ENCODE measurements around the gene ZCWPW1. TPM values are rescaled to one million over a fixed set of nuclear protein-coding genes. Genes with fewer than 3 reads are reported as not detected.

ZCWPW1 gene
- total and polyA plus RNA-seq, 2 experiments from 2014 or later, result 0.59 to 2.7 TPM

DNA sequence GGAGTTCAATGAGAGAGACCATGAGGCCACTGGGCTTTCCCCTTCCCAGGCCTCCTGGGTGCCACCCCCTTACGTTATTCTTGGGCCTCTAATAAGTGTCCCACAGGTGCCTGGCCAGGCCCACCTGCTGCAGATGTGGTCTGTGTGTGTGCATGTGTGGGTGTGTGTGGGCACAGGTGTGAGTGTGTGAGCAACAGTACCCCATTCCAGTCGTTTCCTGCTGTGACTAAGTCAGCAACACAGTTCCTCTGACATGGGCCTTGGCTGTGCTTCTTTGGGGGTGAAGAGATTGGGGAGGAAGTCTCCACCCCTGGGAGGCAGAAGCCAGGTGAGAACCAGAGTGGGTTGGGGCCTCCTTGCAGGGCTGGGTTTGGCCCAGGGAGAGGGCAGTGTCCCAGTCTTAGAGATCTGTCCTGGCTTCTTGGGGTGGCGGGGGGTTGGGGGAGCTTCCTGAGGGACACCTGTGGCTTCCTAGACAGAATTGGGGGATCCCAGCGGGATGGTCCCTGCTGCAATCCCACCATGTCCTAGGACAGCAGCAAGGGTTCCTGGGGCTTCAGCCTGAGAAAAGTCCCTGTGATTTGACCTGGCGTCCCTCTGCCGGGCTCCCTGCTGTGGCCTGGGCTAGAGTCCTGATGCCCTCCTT is 74.7 kb downstream of the ZCWPW1 start:
- ATAC-seq (no peak), DNase-seq (ENCODE audit: low spot score) (no peak)
- TF ChIP-seq CREB1 (CRISPR knock-in tag; IDR thresholded peaks at IDR 0.05; ENCODE audit: low read depth), result no peak
- TF ChIP-seq, protein P1, sequence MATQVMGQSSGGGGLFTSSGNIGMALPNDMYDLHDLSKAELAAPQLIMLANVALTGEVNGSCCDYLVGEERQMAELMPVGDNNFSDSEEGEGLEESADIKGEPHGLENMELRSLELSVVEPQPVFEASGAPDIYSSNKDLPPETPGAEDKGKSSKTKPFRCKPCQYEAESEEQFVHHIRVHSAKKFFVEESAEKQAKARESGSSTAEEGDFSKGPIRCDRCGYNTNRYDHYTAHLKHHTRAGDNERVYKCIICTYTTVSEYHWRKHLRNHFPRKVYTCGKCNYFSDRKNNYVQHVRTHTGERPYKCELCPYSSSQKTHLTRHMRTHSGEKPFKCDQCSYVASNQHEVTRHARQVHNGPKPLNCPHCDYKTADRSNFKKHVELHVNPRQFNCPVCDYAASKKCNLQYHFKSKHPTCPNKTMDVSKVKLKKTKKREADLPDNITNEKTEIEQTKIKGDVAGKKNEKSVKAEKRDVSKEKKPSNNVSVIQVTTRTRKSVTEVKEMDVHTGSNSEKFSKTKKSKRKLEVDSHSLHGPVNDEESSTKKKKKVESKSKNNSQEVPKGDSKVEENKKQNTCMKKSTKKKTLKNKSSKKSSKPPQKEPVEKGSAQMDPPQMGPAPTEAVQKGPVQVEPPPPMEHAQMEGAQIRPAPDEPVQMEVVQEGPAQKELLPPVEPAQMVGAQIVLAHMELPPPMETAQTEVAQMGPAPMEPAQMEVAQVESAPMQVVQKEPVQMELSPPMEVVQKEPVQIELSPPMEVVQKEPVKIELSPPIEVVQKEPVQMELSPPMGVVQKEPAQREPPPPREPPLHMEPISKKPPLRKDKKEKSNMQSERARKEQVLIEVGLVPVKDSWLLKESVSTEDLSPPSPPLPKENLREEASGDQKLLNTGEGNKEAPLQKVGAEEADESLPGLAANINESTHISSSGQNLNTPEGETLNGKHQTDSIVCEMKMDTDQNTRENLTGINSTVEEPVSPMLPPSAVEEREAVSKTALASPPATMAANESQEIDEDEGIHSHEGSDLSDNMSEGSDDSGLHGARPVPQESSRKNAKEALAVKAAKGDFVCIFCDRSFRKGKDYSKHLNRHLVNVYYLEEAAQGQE (IDR thresholded peaks at IDR 0.05; ENCODE audit: unreplicated experiment), result no peak
- TF ChIP-seq, protein P2, sequence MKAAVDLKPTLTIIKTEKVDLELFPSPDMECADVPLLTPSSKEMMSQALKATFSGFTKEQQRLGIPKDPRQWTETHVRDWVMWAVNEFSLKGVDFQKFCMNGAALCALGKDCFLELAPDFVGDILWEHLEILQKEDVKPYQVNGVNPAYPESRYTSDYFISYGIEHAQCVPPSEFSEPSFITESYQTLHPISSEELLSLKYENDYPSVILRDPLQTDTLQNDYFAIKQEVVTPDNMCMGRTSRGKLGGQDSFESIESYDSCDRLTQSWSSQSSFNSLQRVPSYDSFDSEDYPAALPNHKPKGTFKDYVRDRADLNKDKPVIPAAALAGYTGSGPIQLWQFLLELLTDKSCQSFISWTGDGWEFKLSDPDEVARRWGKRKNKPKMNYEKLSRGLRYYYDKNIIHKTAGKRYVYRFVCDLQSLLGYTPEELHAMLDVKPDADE (IDR thresholded peaks at IDR 0.05), result no peak
- TF ChIP-seq EZH2phosphoT487 (IDR thresholded peaks at IDR 0.05; ENCODE audit: unreplicated experiment), result no peak
- no peak for TF ChIP-seq JUNB (IDR thresholded peaks at IDR 0.05; ENCODE audit: unreplicated experiment)
- no peak for TF ChIP-seq STAT1 (IDR thresholded peaks at IDR 0.05; ENCODE audit: unreplicated experiment)
- no peak for TF ChIP-seq EZH2 (IDR thresholded peaks at IDR 0.05; ENCODE audit: low read depth, unreplicated experiment)
- no peak for TF ChIP-seq ZNF331 (CRISPR knock-in tag; IDR thresholded peaks at IDR 0.05; ENCODE audit: low read depth)
- Histone ChIP-seq H2AFZ (no peak overlapping the region), H3K27ac (ENCODE audit: low read depth) (no peak overlapping the region), H3F3A (replicated peaks; ENCODE audit: low read depth) (no peaks in the 10 kb centered on the region), H3K4me2 (no peak overlapping the region), H3K4me1 (ENCODE audit: insufficient read depth) (no peaks in the 10 kb centered on the region), H3K36me3 (ENCODE audit: insufficient read depth) (peaks cover 22% of the 10 kb centered on the region; the same call in 1 of the 2 replicates), H4K20me1 (replicated peaks; ENCODE audit: insufficient read depth) (peaks cover 2% of the 10 kb centered on the region; the same call in 1 of the 2 replicates), H3K4me3 (no peak overlapping the region), H3K9me2 (ENCODE audit: insufficient read depth) (no peaks in the 10 kb centered on the region), H3K79me2 (replicated peaks; ENCODE audit: insufficient read depth) (no peaks in the 10 kb centered on the region), H3K27me3 (ENCODE audit: insufficient read depth) (no peaks in the 10 kb centered on the region)
- H3K4me1 Mint-ChIP-seq, result no peaks in the 10 kb centered on the region; the same call in 2 of the 3 replicates
- no peak overlapping the region for H3K27ac Mint-ChIP-seq
- peaks cover 66% of the 10 kb centered on the region for H3K36me3 Mint-ChIP-seq (ENCODE audit: low read depth)
- no peak overlapping the region for H3K4me3 Mint-ChIP-seq
- no peaks in the 10 kb centered on the region for H3K9me3 Mint-ChIP-seq
- H3K27me3 Mint-ChIP-seq (ENCODE audit: insufficient read depth, low read depth, poor library complexity), result peaks cover 12% of the 10 kb centered on the region

DNA sequence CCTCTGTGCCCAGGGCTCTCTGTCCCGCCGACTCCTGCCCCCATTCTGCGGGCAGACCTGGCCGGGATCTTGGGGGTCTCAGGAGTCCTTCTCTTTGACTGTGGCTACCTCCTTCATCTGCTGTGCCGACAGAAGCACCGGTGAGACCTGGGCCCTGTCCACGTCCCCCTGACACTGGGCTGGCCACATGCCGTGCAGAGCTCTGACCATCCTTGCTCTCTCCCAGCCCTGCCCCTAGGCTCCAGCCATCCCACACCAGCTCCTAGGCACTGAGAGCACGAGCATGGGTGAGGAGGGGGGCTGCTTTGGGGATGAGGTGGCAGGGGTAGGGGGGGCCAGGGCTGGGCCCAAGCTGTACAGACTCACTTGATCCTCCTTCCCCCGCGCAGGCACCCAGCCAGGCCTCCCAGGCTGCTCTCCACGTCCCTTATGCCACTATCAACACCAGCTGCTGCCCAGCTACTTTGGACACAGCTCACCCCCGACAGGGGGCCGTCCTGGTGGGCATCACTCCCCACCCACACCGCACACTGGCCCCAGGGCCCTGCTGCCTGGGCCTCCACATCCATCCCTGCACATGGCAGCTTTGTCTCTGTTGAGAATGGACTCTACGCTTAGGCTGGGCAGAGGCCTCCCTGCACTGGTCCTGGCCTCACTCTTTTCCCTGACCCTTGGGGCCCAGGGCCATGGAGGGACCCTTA is 75.4 kb downstream of the ZCWPW1 start:
- Histone ChIP-seq H3K4me2 (no peak overlapping the region), H3K27ac (ENCODE audit: low read depth) (no peak overlapping the region), H3K4me3 (no peak overlapping the region), H3F3A (replicated peaks; ENCODE audit: low read depth) (no peaks in the 10 kb centered on the region), H3K9me2 (ENCODE audit: insufficient read depth) (no peaks in the 10 kb centered on the region), H4K20me1 (replicated peaks; ENCODE audit: insufficient read depth) (peaks cover 5% of the 10 kb centered on the region; the same call in 1 of the 2 replicates), H3K4me1 (ENCODE audit: insufficient read depth) (no peaks in the 10 kb centered on the region), H3K36me3 (ENCODE audit: insufficient read depth) (peaks cover 25% of the 10 kb centered on the region), H2AFZ (no peak overlapping the region), H3K79me2 (replicated peaks; ENCODE audit: insufficient read depth) (no peaks in the 10 kb centered on the region), H3K27me3 (ENCODE audit: insufficient read depth) (no peaks in the 10 kb centered on the region)
- Mint-ChIP-seq H3K4me3 (no peak overlapping the region), H3K27ac (no peak overlapping the region), H3K36me3 (ENCODE audit: low read depth) (peaks cover 68% of the 10 kb centered on the region), H3K9me3 (no peaks in the 10 kb centered on the region), H3K4me1 (no peaks in the 10 kb centered on the region; the same call in 2 of the 3 replicates), H3K27me3 (ENCODE audit: insufficient read depth, low read depth, poor library complexity) (peaks cover 11% of the 10 kb centered on the region)
- DNase-seq (ENCODE audit: low spot score) (no peak), ATAC-seq (no peak)
- TF ChIP-seq STAT1 (IDR thresholded peaks at IDR 0.05; ENCODE audit: unreplicated experiment) (no peak), JUNB (IDR thresholded peaks at IDR 0.05; ENCODE audit: unreplicated experiment) (no peak), EZH2 (IDR thresholded peaks at IDR 0.05; ENCODE audit: low read depth, unreplicated experiment) (no peak)
- TF ChIP-seq, protein P3, sequence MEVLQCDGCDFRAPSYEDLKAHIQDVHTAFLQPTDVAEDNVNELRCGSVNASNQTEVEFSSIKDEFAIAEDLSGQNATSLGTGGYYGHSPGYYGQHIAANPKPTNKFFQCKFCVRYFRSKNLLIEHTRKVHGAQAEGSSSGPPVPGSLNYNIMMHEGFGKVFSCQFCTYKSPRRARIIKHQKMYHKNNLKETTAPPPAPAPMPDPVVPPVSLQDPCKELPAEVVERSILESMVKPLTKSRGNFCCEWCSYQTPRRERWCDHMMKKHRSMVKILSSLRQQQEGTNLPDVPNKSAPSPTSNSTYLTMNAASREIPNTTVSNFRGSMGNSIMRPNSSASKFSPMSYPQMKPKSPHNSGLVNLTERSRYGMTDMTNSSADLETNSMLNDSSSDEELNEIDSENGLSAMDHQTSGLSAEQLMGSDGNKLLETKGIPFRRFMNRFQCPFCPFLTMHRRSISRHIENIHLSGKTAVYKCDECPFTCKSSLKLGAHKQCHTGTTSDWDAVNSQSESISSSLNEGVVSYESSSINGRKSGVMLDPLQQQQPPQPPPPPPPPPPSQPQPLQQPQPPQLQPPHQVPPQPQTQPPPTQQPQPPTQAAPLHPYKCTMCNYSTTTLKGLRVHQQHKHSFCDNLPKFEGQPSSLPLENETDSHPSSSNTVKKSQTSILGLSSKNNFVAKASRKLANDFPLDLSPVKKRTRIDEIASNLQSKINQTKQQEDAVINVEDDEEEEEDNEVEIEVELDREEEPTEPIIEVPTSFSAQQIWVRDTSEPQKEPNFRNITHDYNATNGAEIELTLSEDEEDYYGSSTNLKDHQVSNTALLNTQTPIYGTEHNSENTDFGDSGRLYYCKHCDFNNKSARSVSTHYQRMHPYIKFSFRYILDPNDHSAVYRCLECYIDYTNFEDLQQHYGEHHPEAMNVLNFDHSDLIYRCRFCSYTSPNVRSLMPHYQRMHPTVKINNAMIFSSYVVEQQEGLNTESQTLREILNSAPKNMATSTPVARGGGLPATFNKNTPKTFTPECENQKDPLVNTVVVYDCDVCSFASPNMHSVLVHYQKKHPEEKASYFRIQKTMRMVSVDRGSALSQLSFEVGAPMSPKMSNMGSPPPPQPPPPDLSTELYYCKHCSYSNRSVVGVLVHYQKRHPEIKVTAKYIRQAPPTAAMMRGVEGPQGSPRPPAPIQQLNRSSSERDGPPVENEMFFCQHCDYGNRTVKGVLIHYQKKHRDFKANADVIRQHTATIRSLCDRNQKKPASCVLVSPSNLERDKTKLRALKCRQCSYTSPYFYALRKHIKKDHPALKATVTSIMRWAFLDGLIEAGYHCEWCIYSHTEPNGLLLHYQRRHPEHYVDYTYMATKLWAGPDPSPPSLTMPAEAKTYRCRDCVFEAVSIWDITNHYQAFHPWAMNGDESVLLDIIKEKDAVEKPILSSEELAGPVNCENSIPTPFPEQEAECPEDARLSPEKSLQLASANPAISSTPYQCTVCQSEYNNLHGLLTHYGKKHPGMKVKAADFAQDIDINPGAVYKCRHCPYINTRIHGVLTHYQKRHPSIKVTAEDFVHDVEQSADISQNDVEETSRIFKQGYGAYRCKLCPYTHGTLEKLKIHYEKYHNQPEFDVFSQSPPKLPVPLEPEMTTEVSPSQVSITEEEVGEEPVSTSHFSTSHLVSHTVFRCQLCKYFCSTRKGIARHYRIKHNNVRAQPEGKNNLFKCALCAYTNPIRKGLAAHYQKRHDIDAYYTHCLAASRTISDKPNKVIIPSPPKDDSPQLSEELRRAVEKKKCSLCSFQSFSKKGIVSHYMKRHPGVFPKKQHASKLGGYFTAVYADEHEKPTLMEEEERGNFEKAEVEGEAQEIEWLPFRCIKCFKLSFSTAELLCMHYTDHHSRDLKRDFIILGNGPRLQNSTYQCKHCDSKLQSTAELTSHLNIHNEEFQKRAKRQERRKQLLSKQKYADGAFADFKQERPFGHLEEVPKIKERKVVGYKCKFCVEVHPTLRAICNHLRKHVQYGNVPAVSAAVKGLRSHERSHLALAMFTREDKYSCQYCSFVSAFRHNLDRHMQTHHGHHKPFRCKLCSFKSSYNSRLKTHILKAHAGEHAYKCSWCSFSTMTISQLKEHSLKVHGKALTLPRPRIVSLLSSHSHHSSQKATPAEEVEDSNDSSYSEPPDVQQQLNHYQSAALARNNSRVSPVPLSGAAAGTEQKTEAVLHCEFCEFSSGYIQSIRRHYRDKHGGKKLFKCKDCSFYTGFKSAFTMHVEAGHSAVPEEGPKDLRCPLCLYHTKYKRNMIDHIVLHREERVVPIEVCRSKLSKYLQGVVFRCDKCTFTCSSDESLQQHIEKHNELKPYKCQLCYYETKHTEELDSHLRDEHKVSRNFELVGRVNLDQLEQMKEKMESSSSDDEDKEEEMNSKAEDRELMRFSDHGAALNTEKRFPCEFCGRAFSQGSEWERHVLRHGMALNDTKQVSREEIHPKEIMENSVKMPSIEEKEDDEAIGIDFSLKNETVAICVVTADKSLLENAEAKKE (CRISPR knock-in tag; IDR thresholded peaks at IDR 0.05), result no peak

All from GM23338 (cell line).